ENCODE results near the gene VN1R4.
A peak's percentile ranks its signal among the peaks of the same experiment; 100 is the strongest.
"Not testable (repeated sequence)": the region's sequence is repeated elsewhere in the genome, so short reads cannot be mapped to it uniquely, and the experiment has no call there.

The VN1R4 gene

GRCh38 chr19:53267623-53268022 lies at the start of gene VN1R4:
TSS of gene VN1R4 (minus strand) at chr19:53267723. CDS start at chr19:53267665, 58 bp downstream.
- DNase-seq = not testable (repeated sequence)

- DNase-seq = no peak
Observed at GRCh38 chr19:53311897-53312296, 44.4 kb upstream of the VN1R4 start.

- DNase-seq = no peak
Observed at GRCh38 chr19:53311044-53311443, 43.5 kb upstream of the VN1R4 start.

- DNase-seq = peak; percentile 49
Observed at GRCh38 chr19:53308339-53308811, 40.9 kb upstream of the VN1R4 start.

- not testable (repeated sequence) for DNase-seq
Observed at GRCh38 chr19:53301341-53301740, 33.8 kb upstream of the VN1R4 start.

- no peak for DNase-seq
Observed at GRCh38 chr19:53294786-53295441, 27.4 kb upstream of the VN1R4 start.

- no peak for DNase-seq
Observed at GRCh38 chr19:53290758-53291549, 23.4 kb upstream of the VN1R4 start.

- no peak for DNase-seq
Observed at GRCh38 chr19:53285087-53285486, 17.6 kb upstream of the VN1R4 start.

- DNase-seq = not testable (repeated sequence)
Observed at GRCh38 chr19:53281947-53282346, 14.4 kb upstream of the VN1R4 start.

GRCh38 chr19:53275480-53275879 lies 8.0 kb upstream of the VN1R4 start:
- no peak for DNase-seq

- no peak for DNase-seq
Observed at GRCh38 chr19:53272044-53272443, 4.5 kb upstream of the VN1R4 start.

- not testable (repeated sequence) for DNase-seq
Observed at GRCh38 chr19:53269861-53270260, 2.3 kb upstream of the VN1R4 start.

GRCh38 chr19:53257715-53258342 lies 9.7 kb downstream of the VN1R4 start, which contains the start of gene VN1R2:
TSS of gene VN1R2 (plus strand) at chr19:53258292. CDS start at chr19:53258376, 84 bp downstream.
- not testable (repeated sequence) for DNase-seq

- DNase-seq = peak; percentile 95
Observed at GRCh38 chr19:53254411-53255341, 12.8 kb downstream of the VN1R4 start, which contains the start of gene ZNF677. TSS of gene ZNF677 (minus strand) at chr19:53254873. CDS start at chr19:53251550, 3,323 bp downstream.

GRCh38 chr19:53246498-53246897 lies 21.0 kb downstream of the VN1R4 start:
- DNase-seq = no peak

- DNase-seq = no peak
Observed at GRCh38 chr19:53237114-53237777, 30.3 kb downstream of the VN1R4 start.

- DNase-seq = no peak
Observed at GRCh38 chr19:53224606-53225005, 42.9 kb downstream of the VN1R4 start.

GRCh38 chr19:53222716-53223115 lies 44.8 kb downstream of the VN1R4 start:
- DNase-seq = not testable (repeated sequence)
